Aorta (tissue), 5 donors: Measurements from ENCODE around the gene HES2. TPM values are rescaled to one million over a fixed set of nuclear protein-coding genes. Genes with fewer than 3 reads are reported as not detected.

ENCODE experiments used
- ATAC-seq: fragments of 200-7000 bp; cut with Tn5 transposase; one replicate; pipeline ENCODE4 v1.9.1; 2022; ENCODE audit warnings: moderate library complexity; ENCODE audit not compliant: low FRiP score
- DNase-seq, 2 donors: peaks; one replicate each; pipeline ENCODE4 v3.0.0-alpha.2; 2020
- H3K27ac ChIP-seq, 2 donors: one replicate each; pipeline ENCODE4 v1.5.1; 2013; ENCODE audit warnings: low read length in 2 of 2, mild to moderate bottlenecking in 2 of 2, moderate library complexity in 2 of 2, control low read depth in 1 of 2, inconsistent platforms in 1 of 2, low read depth in 1 of 2
- H3K27me3 ChIP-seq, 2 donors: one replicate each; pipeline ENCODE4 v1.6.1; 2013; ENCODE audit warnings: control low read depth in 1 of 2, low read length in 1 of 2, mild to moderate bottlenecking in 1 of 2, moderate library complexity in 1 of 2; ENCODE audit not compliant: insufficient read depth in 2 of 2, control insufficient read depth in 1 of 2
- H3K36me3 ChIP-seq, 2 donors: one replicate each; pipeline ENCODE4 v1.6.1; 2013; ENCODE audit warnings: control low read depth in 1 of 2, low read length in 1 of 2, mild to moderate bottlenecking in 1 of 2; ENCODE audit not compliant: insufficient read depth in 2 of 2, control insufficient read depth in 1 of 2
- H3K4me1 ChIP-seq, 2 donors: one replicate each; pipeline ENCODE4 v1.6.1; 2013; ENCODE audit warnings: low read length in 2 of 2, control low read depth in 1 of 2, mild to moderate bottlenecking in 1 of 2, moderate library complexity in 1 of 2; ENCODE audit not compliant: insufficient read depth in 2 of 2, control insufficient read depth in 1 of 2
- H3K4me3 ChIP-seq, 2 donors: one replicate each; pipeline ENCODE4 v1.5.1; 2013; ENCODE audit warnings: low read length in 2 of 2, control low read depth in 1 of 2, mild to moderate bottlenecking in 1 of 2
- H3K9me3 ChIP-seq: one replicate; pipeline ENCODE4 v1.6.1; 2013; ENCODE audit warnings: mild to moderate bottlenecking, low read length; ENCODE audit not compliant: control insufficient read depth
- WGBS, 2 donors: extraction: QIAGEN DNeasy Blood & Tissue Kit; methylation state at CpG; one replicate each; pipeline ENCODE4 v1.1.7; 2013; 5-methylcytosine and 5-hydroxymethylcytosine counted together
- intact Hi-C, 2 donors: fragments of 100-400 bp; cut with DNase I; formaldehyde crosslinking; loops; one replicate each; pipeline versions ENCODE4 v1.14.2 to v1.15.0; 2022
- polyA plus RNA-seq, 2 donors: library from polyadenylated mRNA; stranded (reverse); fragments of 200-250 nt; gene quantifications; one replicate each; pipeline ENCODE4 v1.2.3, GENCODE V29; 2013
- total RNA-seq, 2 donors: library from RNA; stranded (reverse); fragmentation: NEBNext Ultra II Directional; extraction: Animal tissue kit (Norgen Biotek cat#: 25700); gene quantifications; one replicate each; pipeline ENCODE4 v1.2.1, GENCODE V29; 2021
- donor health status: healthy with polysubstance abuse.
- donor health status: Bipolar disorder and iron deficiency.
- donor health status: DM: no; HTN: no; CAD: no.
- donor health status: DM: no; HTN: no; CAD: no.
- donor health status: DM: yes; HTN: yes; CAD: no.

The HES2 gene
- total and polyA plus RNA-seq, 4 donors, result 0.49 to 1.4 TPM; not detected in 2

DNA sequence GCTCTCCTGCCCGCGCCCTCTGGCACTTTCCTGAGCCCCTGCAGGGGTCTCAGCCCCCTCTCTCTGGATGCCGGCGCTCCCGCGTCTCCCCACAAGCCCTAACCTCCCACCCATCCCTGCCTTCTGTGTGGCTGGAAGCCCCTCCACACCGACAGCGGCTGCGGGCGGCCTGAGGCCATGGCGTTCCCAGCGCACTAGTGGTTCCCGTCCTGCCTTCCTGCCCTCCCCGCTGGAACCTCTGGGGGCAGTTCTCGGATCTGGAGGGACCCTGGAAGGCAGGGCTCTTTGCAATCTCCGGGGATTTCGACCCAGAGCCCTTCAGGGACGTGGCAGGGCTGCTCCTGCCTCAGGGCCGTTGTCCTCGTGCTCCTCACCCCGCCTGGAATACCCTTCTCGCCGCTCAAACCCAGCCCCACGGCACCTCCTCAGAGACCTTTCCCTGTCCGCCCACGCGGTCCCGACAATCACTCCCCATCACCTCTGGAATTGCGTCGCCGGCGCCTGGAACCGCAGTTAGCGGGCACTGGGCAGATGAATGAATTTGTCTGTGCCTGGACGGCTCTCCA, 4.4 kb upstream of the HES2 start:
- no peak for DNase-seq
- no peaks in the 10 kb centered on the region for H3K36me3 ChIP-seq
- no peaks in the 10 kb centered on the region for H3K4me1 ChIP-seq
- ATAC-seq, result no peak
- no peaks in the 10 kb centered on the region for H3K9me3 ChIP-seq
- 3 to 4% methylated on average over 35 of the region's 35 CpGs for WGBS, 2 donors
- peaks cover 0 to 2% of the 10 kb centered on the region in 2 donors for H3K27me3 ChIP-seq
- intact Hi-C loops, result no loop called here
- H3K27ac ChIP-seq, result no peak overlapping the region
- no peak overlapping the region for H3K4me3 ChIP-seq

DNA sequence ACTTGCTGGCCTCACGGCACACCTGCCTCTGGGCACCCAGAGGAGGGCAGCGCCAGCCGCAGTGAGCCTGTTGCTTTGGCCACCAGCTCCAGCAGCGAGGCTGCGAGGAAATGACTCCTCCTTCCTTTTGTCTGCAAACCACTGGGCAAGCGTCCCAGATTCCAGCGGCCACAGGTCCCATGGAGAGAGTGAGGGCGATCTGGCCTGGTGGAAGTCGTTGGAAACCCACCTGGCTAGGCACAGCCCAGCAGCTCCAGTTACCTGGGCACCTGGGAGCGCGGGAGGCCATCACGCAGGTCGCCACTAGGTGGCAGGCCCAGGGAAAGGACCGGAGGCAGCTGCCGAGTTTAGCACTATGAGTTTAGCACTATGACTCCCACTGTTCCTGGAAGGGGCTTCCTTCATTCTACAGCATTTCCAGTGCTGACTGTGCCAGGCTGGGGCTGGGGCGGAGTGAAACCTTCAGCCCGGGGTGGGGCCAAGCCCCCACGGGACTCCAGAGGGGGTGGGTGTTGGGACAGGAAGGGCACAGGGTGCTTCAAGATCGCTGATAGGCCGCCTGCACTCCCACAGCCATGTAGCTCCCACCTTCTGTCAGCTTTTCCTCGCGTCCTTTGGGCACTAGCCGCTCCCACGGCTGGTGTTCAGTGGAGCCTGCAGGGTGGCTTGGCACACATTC, 3.7 kb upstream of the HES2 start:
- no peaks in the 10 kb centered on the region for H3K4me1 ChIP-seq
- ATAC-seq, result no peak
- no peak overlapping the region for H3K27ac ChIP-seq
- H3K9me3 ChIP-seq, result no peaks in the 10 kb centered on the region
- no peaks in the 10 kb centered on the region for H3K36me3 ChIP-seq
- H3K27me3 ChIP-seq, result peaks cover 0 to 2% of the 10 kb centered on the region in 2 donors
- WGBS, 2 donors, result 6% methylated on average over 24 of the region's 24 CpGs
- DNase-seq, result no peak
- intact Hi-C loops, result no loop called here
- H3K4me3 ChIP-seq, result no peak overlapping the region

DNA sequence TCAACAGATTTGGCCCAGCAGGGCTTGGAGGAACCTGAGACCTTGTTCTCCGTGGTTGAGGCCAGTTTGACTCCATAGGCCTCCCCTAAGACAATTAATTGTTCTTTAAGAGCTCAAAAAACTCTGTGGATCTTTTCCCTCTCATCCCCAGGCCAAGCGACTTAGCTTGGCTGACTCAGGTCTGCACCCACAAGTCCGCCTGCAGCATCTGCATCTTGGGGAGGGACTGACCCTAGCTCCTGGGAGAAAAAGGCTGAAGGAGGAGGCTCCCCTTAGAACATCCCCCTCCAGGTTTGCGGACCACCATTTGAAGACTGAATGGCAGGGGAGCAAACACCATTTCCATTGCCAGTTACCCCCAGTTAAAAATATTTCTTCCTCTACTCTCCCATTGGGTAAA, 1.5 kb upstream of the HES2 start:
- Histone ChIP-seq H3K36me3 (no peaks in the 10 kb centered on the region), H3K9me3 (no peaks in the 10 kb centered on the region), H3K4me1 (no peaks in the 10 kb centered on the region), H3K27me3 (peaks cover 0 to 2% of the 10 kb centered on the region in 2 donors), H3K4me3 (no peak overlapping the region), H3K27ac (no peak overlapping the region)
- 72 to 81% methylated on average over 4 of the region's 4 CpGs for WGBS, 2 donors
- DNase-seq, result no peak
- ATAC-seq, result no peak
- intact Hi-C loops, result no loop called here

DNA sequence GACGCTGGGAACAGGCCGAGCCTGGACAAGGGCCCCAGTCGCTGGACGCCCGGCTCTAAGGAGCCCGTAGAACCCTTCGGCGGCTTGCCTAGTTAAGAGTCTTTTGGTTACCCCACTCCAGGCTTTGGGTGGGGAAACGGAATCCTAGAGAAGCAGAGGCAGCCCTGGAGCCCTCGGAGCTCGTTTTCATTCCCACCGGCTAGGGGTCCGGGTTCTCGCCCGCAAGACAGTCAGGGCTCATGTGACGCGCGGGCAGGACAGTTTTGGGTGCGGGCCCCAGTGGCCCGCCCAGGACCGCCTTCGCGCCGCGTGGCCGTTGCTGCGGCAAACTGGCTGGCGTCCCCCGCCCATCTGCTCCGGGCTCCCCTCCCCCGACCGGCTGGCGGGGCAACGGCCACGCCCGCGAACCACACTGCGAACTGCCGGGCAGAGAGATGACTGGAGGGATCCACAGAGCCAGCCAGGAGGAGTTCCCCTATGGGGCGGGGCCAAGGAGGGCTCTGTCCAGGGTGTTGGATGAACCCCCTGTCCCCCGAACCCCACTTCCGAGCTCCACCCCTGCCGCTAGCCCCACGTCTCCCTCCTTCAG, 829 bp upstream of the HES2 start:
- Histone ChIP-seq H3K4me1 (no peaks in the 10 kb centered on the region), H3K4me3 (no peak overlapping the region), H3K9me3 (no peaks in the 10 kb centered on the region), H3K36me3 (no peaks in the 10 kb centered on the region), H3K27me3 (peaks cover 0 to 2% of the 10 kb centered on the region in 2 donors), H3K27ac (no peak overlapping the region)
- WGBS, 2 donors, result 5 to 8% methylated on average over 44 of the region's 44 CpGs
- intact Hi-C loops, result no loop called here
- ATAC-seq (no peak), DNase-seq (no peak)

DNA sequence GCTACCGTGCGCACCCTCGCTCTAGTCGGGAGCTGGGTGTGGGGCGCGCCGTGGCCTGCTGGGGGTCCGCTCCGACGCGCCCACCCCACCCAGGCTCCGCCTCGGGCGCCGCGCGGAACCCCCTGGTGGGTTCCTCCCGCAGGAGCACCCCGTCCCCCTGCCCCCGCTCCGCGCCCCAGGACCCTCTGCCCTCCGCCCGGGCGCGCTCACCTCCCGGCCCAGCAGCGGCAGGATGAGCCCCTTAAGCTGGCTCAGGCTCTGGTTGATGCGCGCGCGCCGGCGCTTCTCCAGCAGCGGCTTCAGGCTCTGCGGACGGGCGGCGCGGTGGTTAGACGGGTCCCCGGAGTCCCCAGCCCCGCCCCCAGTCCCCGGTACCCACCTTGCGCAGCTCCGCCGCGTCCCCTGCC, 319 bp downstream of the HES2 start:
- Histone ChIP-seq H3K4me1 (no peaks in the 10 kb centered on the region), H3K4me3 (peak overlapping the region in 1 of 2 donors; percentile 32), H3K9me3 (no peaks in the 10 kb centered on the region), H3K27me3 (no peaks in the 10 kb centered on the region), H3K27ac (no peak overlapping the region), H3K36me3 (no peaks in the 10 kb centered on the region)
- DNase-seq (no peak), ATAC-seq (no peak)
- 2% methylated on average over 39 to 48 of the region's 48 CpGs for WGBS, 2 donors
- intact Hi-C loops, result no loop called here

DNA sequence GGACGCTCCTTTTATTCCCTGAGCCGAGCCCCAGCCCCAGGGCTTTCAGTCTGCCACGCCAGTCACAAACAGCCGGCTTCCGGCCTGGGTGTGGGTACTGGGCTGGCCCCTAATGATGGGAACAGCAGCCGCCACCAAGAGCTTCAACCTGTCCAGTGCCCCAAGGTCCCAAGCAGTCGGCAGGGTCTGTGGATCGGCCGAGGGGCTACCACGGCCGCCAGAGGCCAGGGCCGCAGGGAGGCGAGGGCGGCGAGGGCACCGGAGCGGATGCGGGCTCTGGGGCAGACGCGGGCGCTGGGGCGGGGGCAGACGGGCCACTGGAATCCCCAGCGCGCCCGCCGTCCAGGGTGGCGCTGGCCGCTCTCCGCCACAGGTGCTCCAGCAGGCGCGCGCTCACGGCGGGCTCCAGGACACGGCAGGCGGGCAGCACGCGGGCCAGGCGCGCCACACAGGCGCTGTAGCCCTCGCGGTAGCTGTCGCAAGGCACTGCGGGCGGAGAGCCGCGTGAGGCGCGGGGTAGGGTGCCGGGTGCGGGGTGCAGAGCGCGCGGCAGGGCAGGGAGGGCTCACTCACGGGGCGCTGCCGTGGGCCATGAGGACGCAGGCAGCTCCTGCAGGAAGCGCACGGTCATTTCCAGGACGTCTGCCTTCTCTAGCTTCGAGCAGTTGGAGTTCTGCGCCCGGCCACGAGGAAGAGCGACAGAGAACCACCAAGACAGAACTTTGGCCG, 887 bp downstream of the HES2 start:
- Histone ChIP-seq H3K4me3 (no peak overlapping the region), H3K36me3 (no peaks in the 10 kb centered on the region), H3K27ac (no peak overlapping the region), H3K27me3 (no peaks in the 10 kb centered on the region), H3K9me3 (no peaks in the 10 kb centered on the region), H3K4me1 (no peaks in the 10 kb centered on the region)
- ATAC-seq (no peak), DNase-seq (no peak)
- intact Hi-C loops, result no loop called here
- WGBS, 2 donors, result 7 to 8% methylated on average over 49 to 69 of the region's 69 CpGs

DNA sequence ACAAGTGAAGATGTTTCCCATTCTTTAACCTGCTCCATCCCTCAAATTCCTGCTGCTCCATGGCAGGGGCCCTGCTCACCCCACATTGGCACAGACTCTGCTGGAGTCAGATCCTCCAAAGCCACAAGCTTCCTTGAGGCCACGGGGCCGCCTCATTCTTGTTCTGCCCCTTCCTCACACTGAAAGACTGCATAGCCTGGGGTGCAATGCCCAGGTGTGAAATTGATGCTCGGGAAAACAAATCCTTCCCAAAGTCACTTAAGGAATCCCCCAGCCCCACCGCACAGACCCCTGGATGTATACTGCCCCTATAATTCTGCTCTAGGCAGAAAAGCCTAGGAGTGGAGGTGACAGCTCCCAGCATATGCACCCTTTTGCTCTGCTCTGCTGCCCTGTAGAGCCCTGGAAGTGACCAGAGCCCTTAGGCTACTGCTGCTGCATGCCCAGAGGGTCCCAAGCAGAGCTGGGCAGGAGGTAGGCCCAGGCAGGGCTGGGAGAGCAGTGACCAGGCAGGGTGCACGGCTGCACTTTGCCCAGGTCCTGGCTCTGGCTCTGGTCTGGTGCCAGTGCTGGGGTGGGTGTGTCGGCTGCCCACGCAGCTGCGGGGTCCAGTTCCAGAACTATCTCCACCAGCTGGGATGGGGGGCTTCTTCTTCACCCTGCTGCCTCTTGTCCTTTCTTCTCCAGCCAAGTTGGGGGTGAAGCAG, 1.6 kb downstream of the HES2 start:
- intact Hi-C loops, result no loop called here
- Histone ChIP-seq H3K27me3 (no peaks in the 10 kb centered on the region), H3K4me1 (no peaks in the 10 kb centered on the region), H3K36me3 (no peaks in the 10 kb centered on the region), H3K27ac (no peak overlapping the region), H3K9me3 (no peaks in the 10 kb centered on the region), H3K4me3 (no peak overlapping the region)
- ATAC-seq (no peak), DNase-seq (no peak)
- 62 to 68% methylated on average over 8 of the region's 8 CpGs for WGBS, 2 donors

DNA sequence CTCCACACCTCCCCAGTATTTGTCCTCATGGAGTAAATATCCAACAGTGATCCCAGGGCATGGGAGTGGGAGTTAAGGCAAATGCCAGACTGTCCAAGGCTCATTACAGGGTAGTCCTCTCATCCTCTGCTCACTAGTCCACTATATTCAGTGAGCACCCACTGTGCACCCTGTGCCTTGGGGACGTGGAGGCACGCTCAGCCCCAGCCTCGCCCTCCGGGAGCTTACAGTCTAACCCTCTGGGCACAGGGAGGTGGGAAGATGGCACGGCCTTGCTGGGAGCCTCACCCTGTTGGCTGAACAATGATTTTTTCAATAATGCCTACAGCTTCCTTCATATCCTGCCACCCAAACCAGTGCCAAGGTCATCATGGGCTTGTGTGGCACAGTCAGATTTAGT, 2.8 kb downstream of the HES2 start:
- Histone ChIP-seq H3K27ac (no peak overlapping the region), H3K9me3 (no peaks in the 10 kb centered on the region), H3K4me3 (no peak overlapping the region), H3K27me3 (no peaks in the 10 kb centered on the region), H3K36me3 (no peaks in the 10 kb centered on the region), H3K4me1 (no peaks in the 10 kb centered on the region)
- no peak for ATAC-seq
- no peak for DNase-seq
- intact Hi-C loops, result no loop called here
- 92 to 93% methylated on average over 5 of the region's 5 CpGs for WGBS, 2 donors
